HG03103 (cell line): Measurements from ENCODE around the gene N4BP2L1.

Experiments
- ATAC-seq: cut with Tn5 transposase; IDR thresholded peaks from one replicate; pipeline ENCODE4 v1.9.1; 2021; ENCODE audit warnings: low read depth; ENCODE audit not compliant: unreplicated experiment

The N4BP2L1 gene

GRCh38 chr13:32432856-32433255 is 4.9 kb upstream of the N4BP2L1 start:
- no peak for ATAC-seq

GRCh38 chr13:32431361-32431760 is 3.4 kb upstream of the N4BP2L1 start:
- no peak for ATAC-seq

GRCh38 chr13:32430018-32430747 is 2.3 kb upstream of the N4BP2L1 start:
- ATAC-seq, result no peak

- ATAC-seq, result no peak
Measured at GRCh38 chr13:32429433-32429909, 1.5 kb upstream of the N4BP2L1 start.

GRCh38 chr13:32428581-32429432 is 877 bp upstream of the N4BP2L1 start:
- ATAC-seq, result no peak

- ATAC-seq, result peak; percentile 14
Measured at GRCh38 chr13:32426990-32427851, 709 bp downstream of the N4BP2L1 start.

GRCh38 chr13:32426191-32426989 is 1.5 kb downstream of the N4BP2L1 start:
- ATAC-seq, result peak; percentile 34

GRCh38 chr13:32425158-32425557 is 2.8 kb downstream of the N4BP2L1 start:
- ATAC-seq, result no peak

- ATAC-seq, result no peak
Measured at GRCh38 chr13:32423592-32423991, 4.3 kb downstream of the N4BP2L1 start.

GRCh38 chr13:32419862-32420261 is 8.1 kb downstream of the N4BP2L1 start:
- no peak for ATAC-seq

GRCh38 chr13:32417995-32418394 is 9.9 kb downstream of the N4BP2L1 start:
- no peak for ATAC-seq

GRCh38 chr13:32415019-32415418 is 12.9 kb downstream of the N4BP2L1 start:
- ATAC-seq, result no peak

GRCh38 chr13:32414580-32414979 is 13.3 kb downstream of the N4BP2L1 start:
- no peak for ATAC-seq

GRCh38 chr13:32413284-32413683 is 14.6 kb downstream of the N4BP2L1 start:
- no peak for ATAC-seq

- ATAC-seq, result no peak
Measured at GRCh38 chr13:32409561-32410421, 18.1 kb downstream of the N4BP2L1 start.

GRCh38 chr13:32409001-32409313 is 19.0 kb downstream of the N4BP2L1 start:
- ATAC-seq, result no peak

GRCh38 chr13:32408296-32409000 is 19.5 kb downstream of the N4BP2L1 start:
- no peak for ATAC-seq

GRCh38 chr13:32407854-32408253 is 20.1 kb downstream of the N4BP2L1 start:
- ATAC-seq, result no peak

- no peak for ATAC-seq
Measured at GRCh38 chr13:32403108-32403507, 24.8 kb downstream of the N4BP2L1 start.
